ENCODE results near the gene SANBR.

Gene SANBR

GRCh38 chr2:61090386-61090921, 24.8 kb downstream of the SANBR start:
- DNase-seq (ENCODE audit: low read depth): peak; percentile 84

DNA sequence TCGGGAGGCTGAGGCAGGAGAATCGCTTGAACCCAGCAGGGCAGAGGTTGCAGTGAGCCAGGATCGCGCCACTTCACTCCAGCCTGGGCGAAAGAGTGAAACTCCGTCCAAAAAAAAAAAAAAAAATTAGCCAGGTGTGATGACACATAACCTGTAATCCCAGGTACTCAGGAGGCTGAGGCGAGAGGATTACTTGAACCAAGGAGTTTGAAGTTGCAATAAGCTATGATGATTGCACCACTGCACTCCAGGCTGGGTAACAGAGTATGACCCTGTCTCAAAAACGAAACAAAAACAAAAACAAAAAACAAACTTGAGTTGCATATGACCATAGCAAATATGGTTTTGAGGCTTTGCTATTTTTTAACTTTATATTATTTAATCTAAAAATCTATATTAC, 25.8 kb downstream of the SANBR start:
- no peak for DNase-seq (ENCODE audit: low read depth)

DNA sequence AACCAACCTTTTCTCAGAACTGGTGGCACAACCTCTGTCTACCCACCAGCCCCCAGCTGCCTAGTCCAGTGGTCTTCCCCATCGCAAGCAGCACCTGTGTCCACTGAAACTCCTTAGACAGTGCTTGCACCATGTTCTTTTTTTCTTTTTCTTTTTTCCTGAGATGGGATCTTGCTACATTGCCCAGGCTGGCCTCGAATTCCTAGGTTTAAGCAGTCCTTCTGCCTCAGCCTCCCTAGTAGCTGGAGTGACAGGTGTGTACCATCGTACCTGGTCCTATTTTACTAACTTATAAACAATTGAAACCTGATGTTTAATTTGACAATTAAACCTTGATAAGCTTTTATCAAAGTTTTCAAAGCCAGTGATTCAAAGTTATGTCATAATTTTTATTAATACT, 30.8 kb downstream of the SANBR start:
- no peak for DNase-seq (ENCODE audit: low read depth)

- no peak for DNase-seq (ENCODE audit: low read depth)
Measured at GRCh38 chr2:61100801-61101200, 35.1 kb downstream of the SANBR start.

- DNase-seq (ENCODE audit: low read depth): no peak
Measured at GRCh38 chr2:61109291-61109690, 43.6 kb downstream of the SANBR start.

- DNase-seq (ENCODE audit: low read depth): no peak
Measured at GRCh38 chr2:61111708-61112107, 46.0 kb downstream of the SANBR start.

GRCh38 chr2:61114147-61114546, 48.5 kb downstream of the SANBR start:
- DNase-seq (ENCODE audit: low read depth): no peak

Measured in amniotic epithelial cell (primary cell).